BE2C (cell line): ENCODE results near the gene DIAPH3.

Source experiments
- DNase-seq: peaks from one replicate; pipeline ENCODE4 v3.0.0-alpha.2; 2020
- H3K27me3 ChIP-seq: fragments of 250-450 bp; sonication (Bioruptor Pico); 2 replicates; pipeline ENCODE4 v1.5.1; 2020; ENCODE audit warnings: mild to moderate bottlenecking
- H3K36me3 ChIP-seq: fragments of 250-450 bp; sonication (Bioruptor Pico); 2 replicates; pipeline ENCODE4 v1.5.1; 2020; ENCODE audit warnings: mild to moderate bottlenecking
- H3K4me1 ChIP-seq: fragments of 250-450 bp; sonication (Bioruptor Pico); 2 replicates; pipeline ENCODE4 v1.5.1; 2020
- H3K4me3 ChIP-seq: 2 replicates; pipeline ENCODE4 v1.5.1; 2011; ENCODE audit warnings: low read depth, low read length
- H3K9me3 ChIP-seq: fragments of 250-450 bp; sonication (Bioruptor Pico); 2 replicates; pipeline ENCODE4 v1.5.1; 2020
- CTCF ChIP-seq: IDR thresholded peaks from 2 replicates; pipeline ENCODE4 v1.5.1; 2012; ENCODE audit warnings: mild to moderate bottlenecking, low read depth, low read length

The DIAPH3 gene

GRCh38 chr13:59890054-59890453 lies 273.7 kb downstream of the DIAPH3 start:
- H3K4me1 ChIP-seq, result no peaks in the 10 kb centered on the region
- no peaks in the 10 kb centered on the region for H3K27me3 ChIP-seq
- H3K36me3 ChIP-seq, result no peaks in the 10 kb centered on the region
- no peak for TF ChIP-seq CTCF
- no peaks in the 10 kb centered on the region for H3K9me3 ChIP-seq
- H3K4me3 ChIP-seq, result no peak overlapping the region
- DNase-seq, result no peak

GRCh38 chr13:59888408-59888807 lies 275.3 kb downstream of the DIAPH3 start:
- Histone ChIP-seq H3K36me3 (no peaks in the 10 kb centered on the region), H3K9me3 (no peaks in the 10 kb centered on the region), H3K4me3 (no peak overlapping the region), H3K4me1 (no peaks in the 10 kb centered on the region), H3K27me3 (no peaks in the 10 kb centered on the region)
- DNase-seq, result no peak
- TF ChIP-seq CTCF, result no peak

GRCh38 chr13:59885076-59885475 lies 278.7 kb downstream of the DIAPH3 start:
- Histone ChIP-seq H3K4me1 (no peaks in the 10 kb centered on the region), H3K27me3 (no peaks in the 10 kb centered on the region), H3K9me3 (no peaks in the 10 kb centered on the region), H3K36me3 (no peaks in the 10 kb centered on the region), H3K4me3 (no peak overlapping the region)
- TF ChIP-seq CTCF, result no peak
- DNase-seq, result no peak

- no peak for TF ChIP-seq CTCF
- no peaks in the 10 kb centered on the region for H3K36me3 ChIP-seq
- no peaks in the 10 kb centered on the region for H3K27me3 ChIP-seq
- no peaks in the 10 kb centered on the region for H3K9me3 ChIP-seq
- no peaks in the 10 kb centered on the region for H3K4me1 ChIP-seq
- DNase-seq, result no peak
- H3K4me3 ChIP-seq, result no peak overlapping the region
Measured at GRCh38 chr13:59883885-59884284, 279.8 kb downstream of the DIAPH3 start.

GRCh38 chr13:59880468-59880867 lies 283.3 kb downstream of the DIAPH3 start:
- no peak for TF ChIP-seq CTCF
- Histone ChIP-seq H3K4me1 (no peaks in the 10 kb centered on the region), H3K36me3 (no peaks in the 10 kb centered on the region; the same call in 1 of the 2 replicates), H3K9me3 (no peaks in the 10 kb centered on the region), H3K4me3 (no peak overlapping the region), H3K27me3 (no peaks in the 10 kb centered on the region)
- no peak for DNase-seq

- H3K27me3 ChIP-seq, result no peaks in the 10 kb centered on the region
- TF ChIP-seq CTCF, result no peak
Measured at GRCh38 chr13:59879281-59879680, 284.4 kb downstream of the DIAPH3 start.

More at GRCh38 chr13:59879281-59879680, 284.4 kb downstream of the DIAPH3 start:
- no peaks in the 10 kb centered on the region for H3K9me3 ChIP-seq
- H3K4me1 ChIP-seq, result no peaks in the 10 kb centered on the region; the same call in 1 of the 2 replicates
- H3K4me3 ChIP-seq, result no peak overlapping the region
- no peaks in the 10 kb centered on the region; the same call in 1 of the 2 replicates for H3K36me3 ChIP-seq
- no peak for DNase-seq
